ENCODE results near the gene C18orf54. TPM values are rescaled to one million over a fixed set of nuclear protein-coding genes. Genes with fewer than 3 reads are reported as not detected.

The C18orf54 gene
- total and polyA plus RNA-seq, 2 experiments from 2014 or later, result 2.8 to 3.5 TPM

DNA sequence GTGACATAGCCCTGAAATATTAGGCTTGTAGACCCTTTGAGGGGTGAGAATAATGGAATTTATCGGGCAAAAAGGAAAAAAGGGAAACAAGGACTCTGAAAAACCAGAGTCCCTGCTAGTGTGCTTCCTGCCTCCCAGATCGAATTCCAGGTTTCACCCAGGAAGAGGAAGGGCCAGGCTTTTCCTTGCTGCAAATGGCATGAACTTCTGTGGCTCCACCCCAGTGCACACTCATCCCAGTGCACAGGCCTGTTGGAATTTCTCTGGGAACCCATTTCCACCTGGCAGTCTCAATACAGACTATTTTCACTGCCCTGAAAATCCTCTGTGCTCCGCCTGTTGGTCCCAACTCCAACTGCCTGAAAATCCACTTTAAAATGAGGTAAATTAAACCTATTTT, 29.9 kb downstream of the C18orf54 start:
- no peak for DNase-seq
- 0 out of 2 replicates have a peak, but pooled peaks cover 4% of the 10 kb centered on the region for H3K4me1 ChIP-seq (ENCODE audit: insufficient read depth)

DNA sequence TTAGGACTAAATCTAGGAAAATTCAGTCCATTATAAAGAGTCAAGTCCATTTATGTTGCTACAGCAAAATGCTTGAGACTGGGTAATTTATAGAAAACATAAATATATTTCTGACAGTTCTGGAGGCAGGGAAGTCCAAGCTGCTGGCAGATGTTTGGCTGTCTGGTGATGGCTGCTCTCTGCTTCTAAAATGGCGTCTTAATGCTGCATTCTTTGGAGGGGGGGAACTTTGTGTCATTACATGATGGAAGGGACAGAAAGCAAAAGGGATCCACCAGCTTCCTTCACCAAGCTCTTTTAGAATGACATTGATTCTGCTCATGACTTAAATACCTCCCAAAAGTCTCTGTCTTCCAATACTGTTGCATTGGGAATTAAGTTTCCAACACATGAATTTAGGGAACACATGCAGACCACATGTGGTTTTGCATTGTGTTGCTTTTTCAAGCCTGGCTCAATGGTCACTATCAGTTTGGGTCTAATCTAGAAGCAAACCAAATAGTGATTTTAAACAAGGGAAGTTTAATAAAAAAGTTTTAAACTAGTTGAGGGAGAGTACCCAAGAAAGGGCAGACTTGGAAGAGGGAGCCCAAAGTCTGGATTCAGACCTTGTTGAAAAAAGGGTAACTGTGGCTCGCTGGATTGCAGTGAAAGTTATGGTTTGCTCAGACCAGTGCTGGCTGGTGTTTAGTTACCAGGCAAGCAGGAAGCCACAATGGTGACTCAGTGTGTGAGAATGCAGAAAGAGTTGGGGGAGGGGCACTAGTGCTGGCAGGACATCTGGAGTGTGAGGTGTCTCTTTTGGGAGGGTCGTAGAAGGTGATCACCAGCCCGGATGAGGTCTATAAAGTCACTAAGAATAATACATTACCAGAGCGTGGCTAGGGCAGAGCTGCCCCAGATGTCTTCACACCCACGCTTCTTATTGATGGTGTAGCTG, 30.8 kb downstream of the C18orf54 start:
- peak overlapping the region; percentile 44; the same call in 1 of the 2 replicates for H3K4me3 ChIP-seq
- H3K79me2 ChIP-seq (ENCODE audit: insufficient read depth), result no peaks in the 10 kb centered on the region
- no peaks in the 10 kb centered on the region for H3K9me3 ChIP-seq (ENCODE audit: low read depth)
- peak overlapping the region; percentile 44 for H2AFZ ChIP-seq
- H3K9ac ChIP-seq, result no peak overlapping the region
- H3K4me2 ChIP-seq (ENCODE audit: unreplicated experiment), result peak overlapping the region; percentile 26
- H4K20me1 ChIP-seq (ENCODE audit: insufficient read depth), result no peaks in the 10 kb centered on the region
- no peaks in the 10 kb centered on the region for H3K9me2 ChIP-seq (ENCODE audit: insufficient read depth)
- no peaks in the 10 kb centered on the region for H3K36me3 ChIP-seq (ENCODE audit: low read depth)
- no peaks in the 10 kb centered on the region for H3F3A ChIP-seq (ENCODE audit: insufficient read depth)
- no peak overlapping the region for H3K27ac ChIP-seq
- DNase-seq, result peak; percentile 77
- H3K4me1 ChIP-seq (ENCODE audit: insufficient read depth), result 0 out of 2 replicates have a peak, but pooled peaks cover 4% of the 10 kb centered on the region
- WGBS, 2 experiments (ENCODE audit: low coverage in 1 of 2, low lambda C conversion rate in 2 of 2, missing lambda C conversion rate in 2 of 2), result 35 to 39% methylated on average over 6 of the region's 6 CpGs
- in situ Hi-C loops (cut with MboI), result no loop called here
- TF ChIP-seq EZH2 (IDR thresholded peaks at IDR 0.05; ENCODE audit: insufficient read depth, poor library complexity, severe bottlenecking) (no peak), EZH2phosphoT487 (IDR thresholded peaks at IDR 0.05; ENCODE audit: insufficient read depth, low read depth) (no peak)
- H3K27me3 ChIP-seq (replicated peaks; ENCODE audit: insufficient read depth), result no peaks in the 10 kb centered on the region

More for the DNA sequence above, 29.9 kb downstream of the C18orf54 start:
- Histone ChIP-seq H3K9me2 (ENCODE audit: insufficient read depth) (no peaks in the 10 kb centered on the region), H3K9me3 (ENCODE audit: low read depth) (no peaks in the 10 kb centered on the region), H4K20me1 (ENCODE audit: insufficient read depth) (no peaks in the 10 kb centered on the region), H3K4me2 (ENCODE audit: unreplicated experiment) (no peak overlapping the region), H3K27ac (no peak overlapping the region), H3K4me3 (no peak overlapping the region), H3K36me3 (ENCODE audit: low read depth) (no peaks in the 10 kb centered on the region), H3K27me3 (replicated peaks; ENCODE audit: insufficient read depth) (no peaks in the 10 kb centered on the region), H2AFZ (no peak overlapping the region), H3K9ac (no peak overlapping the region), H3K79me2 (ENCODE audit: insufficient read depth) (no peaks in the 10 kb centered on the region), H3F3A (ENCODE audit: insufficient read depth) (no peaks in the 10 kb centered on the region)
- TF ChIP-seq EZH2phosphoT487 (IDR thresholded peaks at IDR 0.05; ENCODE audit: insufficient read depth, low read depth) (no peak), EZH2 (IDR thresholded peaks at IDR 0.05; ENCODE audit: insufficient read depth, poor library complexity, severe bottlenecking) (no peak)
- in situ Hi-C loops (cut with MboI), result no loop called here
- WGBS, 2 experiments (ENCODE audit: low coverage in 1 of 2, low lambda C conversion rate in 2 of 2, missing lambda C conversion rate in 2 of 2), result 94 to 98% methylated on average over 3 of the region's 3 CpGs

DNA sequence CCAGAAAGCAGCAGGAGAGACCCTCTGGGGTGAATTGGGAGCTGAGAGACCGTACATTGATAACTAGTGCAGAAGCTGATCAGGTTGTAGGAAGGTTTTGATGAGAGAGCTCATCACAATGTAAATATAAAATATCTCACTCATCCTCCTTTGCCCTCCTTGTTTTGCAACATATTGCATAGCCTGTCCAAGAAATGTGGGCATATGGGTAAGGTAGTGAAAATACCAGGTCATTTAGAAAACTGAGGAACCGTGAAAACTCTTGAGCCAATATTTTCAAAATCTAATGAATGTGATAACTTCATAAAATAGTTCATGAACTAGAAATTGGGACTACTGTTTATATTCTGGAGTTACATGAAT, 31.4 kb downstream of the C18orf54 start:
- Histone ChIP-seq H3K9me3 (ENCODE audit: low read depth) (no peaks in the 10 kb centered on the region), H3K4me3 (no peak overlapping the region), H3K9ac (no peak overlapping the region), H3K27ac (no peak overlapping the region), H3K4me1 (ENCODE audit: insufficient read depth) (0 out of 2 replicates have a peak, but pooled peaks cover 4% of the 10 kb centered on the region), H4K20me1 (ENCODE audit: insufficient read depth) (no peaks in the 10 kb centered on the region), H3K79me2 (ENCODE audit: insufficient read depth) (no peaks in the 10 kb centered on the region), H3K9me2 (ENCODE audit: insufficient read depth) (no peaks in the 10 kb centered on the region), H3K27me3 (replicated peaks; ENCODE audit: insufficient read depth) (no peaks in the 10 kb centered on the region), H2AFZ (no peak overlapping the region), H3K36me3 (ENCODE audit: low read depth) (no peaks in the 10 kb centered on the region), H3K4me2 (ENCODE audit: unreplicated experiment) (no peak overlapping the region), H3F3A (ENCODE audit: insufficient read depth) (no peaks in the 10 kb centered on the region)
- DNase-seq, result no peak
- in situ Hi-C loops (cut with MboI), result no loop called here
- WGBS, 2 experiments (ENCODE audit: low coverage in 1 of 2, low lambda C conversion rate in 2 of 2, missing lambda C conversion rate in 2 of 2), result 42 to 43% methylated on average over 2 of the region's 2 CpGs
- TF ChIP-seq EZH2 (IDR thresholded peaks at IDR 0.05; ENCODE audit: insufficient read depth, poor library complexity, severe bottlenecking) (no peak), EZH2phosphoT487 (IDR thresholded peaks at IDR 0.05; ENCODE audit: insufficient read depth, low read depth) (no peak)

GRCh38 chr18:54390838-54391237, 33.1 kb downstream of the C18orf54 start:
- in situ Hi-C loops (cut with MboI), result no loop called here

More at GRCh38 chr18:54390838-54391237, 33.1 kb downstream of the C18orf54 start:
- Histone ChIP-seq H3K4me3 (no peak overlapping the region), H3K79me2 (ENCODE audit: insufficient read depth) (no peaks in the 10 kb centered on the region), H3K9me3 (ENCODE audit: low read depth) (no peaks in the 10 kb centered on the region), H3K9me2 (ENCODE audit: insufficient read depth) (no peaks in the 10 kb centered on the region), H2AFZ (no peak overlapping the region), H3K4me1 (ENCODE audit: insufficient read depth) (0 out of 2 replicates have a peak, but pooled peaks cover 4% of the 10 kb centered on the region), H4K20me1 (ENCODE audit: insufficient read depth) (no peaks in the 10 kb centered on the region), H3K4me2 (ENCODE audit: unreplicated experiment) (no peak overlapping the region), H3K27ac (no peak overlapping the region), H3K9ac (no peak overlapping the region), H3F3A (ENCODE audit: insufficient read depth) (no peaks in the 10 kb centered on the region), H3K27me3 (replicated peaks; ENCODE audit: insufficient read depth) (no peaks in the 10 kb centered on the region), H3K36me3 (ENCODE audit: low read depth) (no peaks in the 10 kb centered on the region)
- DNase-seq, result no peak
- 85 to 90% methylated on average over 3 of the region's 3 CpGs for WGBS, 2 experiments (ENCODE audit: low coverage in 1 of 2, low lambda C conversion rate in 2 of 2, missing lambda C conversion rate in 2 of 2)
- TF ChIP-seq EZH2 (IDR thresholded peaks at IDR 0.05; ENCODE audit: insufficient read depth, poor library complexity, severe bottlenecking) (no peak), EZH2phosphoT487 (IDR thresholded peaks at IDR 0.05; ENCODE audit: insufficient read depth, low read depth) (no peak)

Data from GM23248 (cell line).